Esophagus muscularis mucosa (tissue), 4 donors: ENCODE results near the gene SAFB2. TPM values are rescaled to one million over a fixed set of nuclear protein-coding genes. Genes with fewer than 3 reads are reported as not detected.

ENCODE experiments used
- DNase-seq: peaks from one replicate; pipeline ENCODE4 v3.0.0-alpha.2; 2017; ENCODE audit errors: extremely low spot score
- H3K27ac ChIP-seq, 4 donors: fragments of 200-600 bp; sonication (generic); replicated peaks in 1 of 4; 1 replicate in 3 of 4; 2 replicates in 1 of 4; pipeline ENCODE4 v1.5.1; 2016 to 2019; ENCODE audit warnings: mild to moderate bottlenecking in 1 of 4
- H3K27me3 ChIP-seq, 4 donors: fragments of 200-600 bp; sonication (generic); one replicate each; pipeline versions ENCODE4 v1.5.1 to v1.6.0; 2016 to 2019
- H3K36me3 ChIP-seq, 4 donors: fragments of 200-600 bp; sonication (generic); one replicate each; pipeline ENCODE4 v1.5.1; 2016 to 2019
- H3K4me1 ChIP-seq, 4 donors: fragments of 200-600 bp; sonication (generic); one replicate each; pipeline ENCODE4 v1.5.1; 2016 to 2019
- H3K4me3 ChIP-seq, 4 donors: fragments of 200-600 bp; sonication (generic); 1 replicate in 2 of 4; 2 replicates in 2 of 4; pipeline ENCODE4 v1.5.1; 2016 to 2019; ENCODE audit warnings: mild to moderate bottlenecking in 4 of 4, moderate library complexity in 1 of 4
- H3K9me3 ChIP-seq, 4 donors: fragments of 200-600 bp; sonication (generic); 1 replicate in 3 of 4; 2 replicates in 1 of 4; pipeline ENCODE4 v1.5.1; 2016 to 2019
- CTCF ChIP-seq, 3 experiments: fragments of 200-600 bp in 2 of 3; fragments of 450-650 bp in 1 of 3; sonication (generic) in 2 of 3; IDR thresholded peaks; one replicate each; pipeline ENCODE4 v1.5.1; 2017 to 2019; ENCODE audit warnings: antibody characterized with exemption in 3 of 3, mild to moderate bottlenecking in 2 of 3, moderate library complexity in 1 of 3
- EP300 ChIP-seq: sonication (generic); formaldehyde crosslinking; IDR thresholded peaks from one replicate; pipeline ENCODE4 v1.6.1; 2017; ENCODE audit warnings: antibody characterized with exemption
- POLR2A ChIP-seq: fragments of 450-650 bp; IDR thresholded peaks from one replicate; pipeline ENCODE4 v1.6.1; 2017; ENCODE audit warnings: antibody characterized with exemption, moderate library complexity, mild to moderate bottlenecking, low read depth
- POLR2AphosphoS5 ChIP-seq, 2 donors: sonication (generic); formaldehyde crosslinking; IDR thresholded peaks; one replicate each; pipeline ENCODE4 v1.6.1; 2017; ENCODE audit warnings: antibody characterized with exemption in 2 of 2
- WGBS: methylation state at CpG from one replicate; pipeline ENCODE4 v1.1.5; 2018; 5-methylcytosine and 5-hydroxymethylcytosine counted together
- intact Hi-C: fragments of 100-400 bp; cut with DNase I; formaldehyde crosslinking; loops from one replicate; pipeline ENCODE4 v1.15.1; 2023
- total RNA-seq, 4 donors: library from RNA; depleted of rRNA; stranded (reverse); fragments of >200 nt; gene quantifications; one replicate each; pipeline versions ENCODE4 v1.1.0 to v1.2.1, GENCODE V29; 2016

SAFB2 gene
- total RNA-seq, 4 donors from 2014 or later: 31.1 to 57.8 (median 42.7) TPM

GRCh38 chr19:5661483-5661882 lies 38.9 kb upstream of the SAFB2 start:
- Histone ChIP-seq H3K4me3 (no peak overlapping the region), H3K9me3 (no peaks in the 10 kb centered on the region), H3K27ac (no peak overlapping the region), H3K4me1 (no peaks in the 10 kb centered on the region), H3K27me3 (no peaks in the 10 kb centered on the region), H3K36me3 (peaks cover 92 to 100% (median 100%) of the 10 kb centered on the region in 4 donors)
- 96% methylated on average over 42 of the region's 42 CpGs for WGBS
- TF ChIP-seq POLR2AphosphoS5 (IDR thresholded peaks at IDR 0.05): no peak
- TF ChIP-seq POLR2A: no peak
- no peak for TF ChIP-seq CTCF (IDR thresholded peaks at IDR 0.05)
- no peak for TF ChIP-seq EP300
- DNase-seq: no peak
- intact Hi-C loops: no loop called here

DNA sequence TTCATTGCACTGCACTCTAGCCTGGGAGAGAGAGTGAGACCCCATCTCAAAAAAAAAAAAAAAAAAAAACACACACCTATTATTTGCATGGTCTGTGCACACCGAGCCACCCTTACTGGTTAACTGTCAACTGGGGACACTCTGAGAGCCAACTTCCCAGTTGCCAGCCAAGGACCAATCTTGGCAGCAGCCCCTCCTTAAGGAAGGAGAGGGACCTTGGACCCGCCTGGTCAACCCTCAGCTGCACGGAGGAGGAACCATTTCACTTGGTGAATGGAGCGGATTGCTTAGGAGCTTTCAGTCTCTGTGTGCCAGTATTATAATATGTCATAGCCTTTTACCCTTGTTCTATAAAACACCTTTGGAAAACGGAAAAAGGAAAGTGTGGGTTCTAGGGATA lies 32.8 kb upstream of the SAFB2 start:
- intact Hi-C loops: no loop called here

DNA sequence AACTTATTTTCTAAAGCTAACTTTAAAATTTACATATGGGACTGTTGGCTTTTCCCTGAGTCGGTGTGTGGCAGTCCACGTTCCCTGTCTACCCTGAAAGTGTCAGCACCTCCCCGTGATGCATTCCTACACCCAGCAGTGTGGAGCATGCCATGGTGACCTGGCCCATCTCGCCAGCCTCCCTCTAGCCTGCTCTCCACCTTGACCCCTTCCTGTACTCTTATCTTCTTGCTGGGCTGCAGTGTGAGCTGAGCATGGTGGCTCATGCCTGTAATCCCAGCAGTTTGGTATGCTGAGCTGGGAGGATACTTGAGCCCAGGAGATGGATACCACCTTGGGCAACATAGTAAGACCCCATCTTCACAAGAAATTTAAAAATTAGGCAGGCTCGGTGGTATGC lies 32.4 kb upstream of the SAFB2 start:
- Histone ChIP-seq H3K4me3 (no peak overlapping the region), H3K27me3 (no peaks in the 10 kb centered on the region), H3K9me3 (no peaks in the 10 kb centered on the region), H3K4me1 (no peaks in the 10 kb centered on the region), H3K27ac (no peak overlapping the region), H3K36me3 (peaks cover 82 to 100% (median 100%) of the 10 kb centered on the region in 4 donors)
- DNase-seq: no peak
- TF ChIP-seq CTCF (IDR thresholded peaks at IDR 0.05): no peak
- no peak for TF ChIP-seq EP300
- no peak for TF ChIP-seq POLR2AphosphoS5 (IDR thresholded peaks at IDR 0.05)
- no peak for TF ChIP-seq POLR2A
- intact Hi-C loops: no loop called here
- 92% methylated on average over 5 of the region's 5 CpGs for WGBS

More for the DNA sequence above, 32.8 kb upstream of the SAFB2 start:
- H3K4me1 ChIP-seq: no peaks in the 10 kb centered on the region
- TF ChIP-seq POLR2A (no peak), POLR2AphosphoS5 (IDR thresholded peaks at IDR 0.05) (no peak), CTCF (IDR thresholded peaks at IDR 0.05) (no peak), EP300 (no peak)
- no peak overlapping the region for H3K4me3 ChIP-seq
- H3K27ac ChIP-seq: no peak overlapping the region
- H3K27me3 ChIP-seq: no peaks in the 10 kb centered on the region
- 90% methylated on average over 5 of the region's 5 CpGs for WGBS
- H3K36me3 ChIP-seq: peaks cover 81 to 100% (median 100%) of the 10 kb centered on the region in 4 donors
- no peak for DNase-seq
- H3K9me3 ChIP-seq: no peaks in the 10 kb centered on the region

DNA sequence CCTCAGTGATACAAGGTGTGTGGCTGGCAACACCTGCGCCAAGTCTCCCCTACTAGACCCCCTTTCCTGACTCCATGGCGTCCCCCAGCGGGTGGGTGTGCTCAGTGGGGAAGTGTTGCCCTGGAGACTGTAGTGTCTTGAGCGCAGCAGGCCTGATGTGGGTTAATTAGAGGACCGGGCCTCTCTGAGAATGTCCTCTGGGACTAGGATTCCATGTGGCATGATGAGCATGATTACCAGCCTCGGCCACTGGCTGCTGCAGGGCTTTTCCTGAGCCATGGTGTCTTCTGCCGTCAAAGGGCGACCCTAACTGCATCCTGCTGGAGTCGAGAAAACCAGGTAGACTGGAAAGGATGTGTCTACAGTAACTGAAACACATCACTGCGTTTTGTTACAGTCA lies 29.7 kb upstream of the SAFB2 start:
- no peak for TF ChIP-seq CTCF (IDR thresholded peaks at IDR 0.05)
- TF ChIP-seq POLR2A: no peak
- no peak for TF ChIP-seq EP300
- no peak for DNase-seq
- WGBS: 95% methylated on average over 10 of the region's 10 CpGs

GRCh38 chr19:5651361-5651760 lies 28.8 kb upstream of the SAFB2 start:
- Histone ChIP-seq H3K27ac (no peak overlapping the region), H3K27me3 (no peaks in the 10 kb centered on the region), H3K4me1 (no peaks in the 10 kb centered on the region), H3K4me3 (no peak overlapping the region), H3K9me3 (no peaks in the 10 kb centered on the region), H3K36me3 (peaks cover 77 to 92% (median 91%) of the 10 kb centered on the region in 4 donors)
- TF ChIP-seq CTCF (IDR thresholded peaks at IDR 0.05) (no peak), POLR2A (no peak), EP300 (no peak), POLR2AphosphoS5 (IDR thresholded peaks at IDR 0.05) (no peak)
- no peak for DNase-seq
- WGBS: 100% methylated on average over 5 of the region's 5 CpGs
- intact Hi-C loops: no loop called here

More for the DNA sequence above, 29.7 kb upstream of the SAFB2 start:
- H3K36me3 ChIP-seq: peaks cover 71 to 92% (median 91%) of the 10 kb centered on the region in 4 donors
- H3K27ac ChIP-seq: no peak overlapping the region
- intact Hi-C loops: no loop called here
- H3K4me3 ChIP-seq: no peak overlapping the region
- no peaks in the 10 kb centered on the region for H3K27me3 ChIP-seq
- H3K9me3 ChIP-seq: no peaks in the 10 kb centered on the region
- H3K4me1 ChIP-seq: no peaks in the 10 kb centered on the region
